ENCODE results near the gene ZNF639.

The ZNF639 gene

DNA sequence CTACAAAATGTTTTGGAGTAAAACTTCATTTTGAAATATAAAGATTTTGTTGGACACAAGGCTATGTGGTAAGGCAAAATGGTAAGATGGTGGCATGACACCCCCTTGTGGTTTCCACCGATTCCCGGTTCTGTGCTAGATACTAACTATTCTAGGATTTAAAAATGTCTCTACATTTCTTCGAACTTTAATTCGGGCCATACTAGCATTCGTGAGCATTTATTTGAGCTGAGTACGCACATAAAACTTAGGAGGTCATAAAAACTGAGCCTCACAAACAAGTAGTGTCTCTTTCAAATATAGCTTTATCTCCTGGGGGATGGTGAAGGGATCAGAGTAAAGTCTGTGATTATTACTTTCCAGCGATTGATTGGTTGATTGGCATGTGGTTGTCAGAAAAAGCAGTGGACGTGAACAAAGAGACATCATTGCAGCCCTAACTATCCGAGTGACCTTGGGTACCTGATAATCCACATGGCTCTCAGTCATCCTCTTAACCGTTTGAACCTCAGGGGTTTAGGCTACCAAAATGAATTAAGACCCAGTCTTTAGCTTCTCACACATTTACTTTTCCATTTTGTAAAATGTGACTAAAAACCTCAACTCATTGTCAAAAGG lies 1.1 kb upstream of the ZNF639 start:
- DNase-seq, result peak; percentile 39

DNA sequence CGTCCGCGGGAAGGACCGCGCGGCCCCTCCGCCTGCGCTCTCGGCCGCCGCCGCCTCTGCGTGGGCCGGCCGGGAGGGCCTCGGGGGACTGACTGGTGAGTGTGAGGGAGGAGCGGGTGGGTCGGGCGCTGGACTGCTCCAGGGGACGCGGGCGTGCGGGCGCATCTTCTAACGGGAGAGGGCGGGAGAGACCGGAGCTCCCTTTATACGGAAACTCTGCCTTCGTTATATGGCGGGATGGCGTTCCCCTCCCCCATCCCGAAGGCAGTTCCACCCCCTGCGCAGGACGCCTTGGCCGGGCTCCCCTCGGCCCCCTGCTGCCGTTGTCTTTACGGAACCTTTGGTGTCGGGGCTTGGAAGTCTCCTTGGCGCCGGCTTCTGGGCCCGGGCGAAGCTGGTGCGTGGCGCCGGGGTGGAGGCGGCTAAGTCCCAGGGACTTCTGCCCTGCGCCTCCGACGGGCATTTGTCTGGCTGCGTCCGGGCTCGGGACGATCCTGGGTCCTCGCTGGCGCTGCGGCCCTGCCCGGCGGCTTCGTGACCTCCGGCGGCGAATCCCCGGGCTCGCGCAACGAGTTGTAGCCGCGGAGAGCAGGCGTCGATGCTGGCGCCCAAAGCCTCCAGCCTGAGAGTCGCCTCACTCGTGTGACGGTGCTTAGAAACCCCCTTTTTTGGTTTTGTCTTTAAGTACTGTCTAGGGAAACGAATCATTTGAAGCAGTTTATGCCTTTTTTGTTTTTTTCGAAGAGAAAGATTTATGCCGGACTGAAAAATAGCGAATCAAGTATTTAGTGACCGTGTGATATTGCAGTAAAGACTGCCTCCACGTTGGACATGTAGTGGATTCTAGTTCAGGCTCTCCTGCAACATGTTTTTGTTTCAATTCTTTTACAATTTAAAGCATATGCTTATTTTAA lies 623 bp downstream of the ZNF639 start:
- peak; percentile 43 for DNase-seq

DNA sequence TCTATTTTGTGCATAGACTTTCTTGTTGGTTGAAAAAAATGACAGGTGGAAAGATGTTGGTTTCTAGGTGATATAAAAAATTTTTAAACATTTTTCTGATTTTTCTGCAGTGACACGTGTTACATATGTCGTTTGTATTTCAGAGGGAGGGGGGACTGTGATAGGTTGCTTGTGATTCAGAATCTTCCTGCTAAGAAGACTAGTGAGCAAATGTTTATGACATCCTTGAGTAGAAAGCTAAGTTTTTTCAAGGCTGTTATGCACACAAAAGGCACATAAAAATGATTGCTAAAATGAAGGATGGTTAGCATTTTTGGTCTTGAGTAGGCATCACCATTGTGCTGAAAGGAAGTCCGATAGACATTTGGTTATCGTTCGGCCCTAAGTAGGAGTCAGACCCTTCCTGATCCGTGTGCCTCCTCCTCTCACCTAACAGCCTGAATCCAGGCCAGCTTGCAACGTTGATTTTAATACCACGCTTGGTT lies 1.5 kb downstream of the ZNF639 start:
- no peak for DNase-seq

DNA sequence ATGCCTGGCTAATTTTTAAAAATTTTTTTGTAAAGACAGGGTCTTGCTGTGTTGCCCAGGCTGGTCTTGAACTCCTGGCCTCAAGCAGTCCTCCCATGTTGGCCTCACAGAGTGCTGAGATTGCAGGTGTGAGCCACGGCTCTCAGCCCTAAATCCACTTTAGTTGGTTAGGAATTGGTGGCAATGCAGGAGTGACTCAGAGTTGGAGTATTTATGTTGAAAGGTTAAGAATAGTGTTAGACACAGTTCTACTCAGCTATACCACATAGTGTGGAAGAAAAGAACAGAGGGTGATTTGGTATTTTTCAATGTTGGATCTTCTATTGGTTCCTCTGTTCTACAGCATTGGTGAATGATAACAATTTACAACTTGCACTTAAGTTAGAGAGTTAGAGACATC lies 7.6 kb downstream of the ZNF639 start:
- no peak for DNase-seq

DNA sequence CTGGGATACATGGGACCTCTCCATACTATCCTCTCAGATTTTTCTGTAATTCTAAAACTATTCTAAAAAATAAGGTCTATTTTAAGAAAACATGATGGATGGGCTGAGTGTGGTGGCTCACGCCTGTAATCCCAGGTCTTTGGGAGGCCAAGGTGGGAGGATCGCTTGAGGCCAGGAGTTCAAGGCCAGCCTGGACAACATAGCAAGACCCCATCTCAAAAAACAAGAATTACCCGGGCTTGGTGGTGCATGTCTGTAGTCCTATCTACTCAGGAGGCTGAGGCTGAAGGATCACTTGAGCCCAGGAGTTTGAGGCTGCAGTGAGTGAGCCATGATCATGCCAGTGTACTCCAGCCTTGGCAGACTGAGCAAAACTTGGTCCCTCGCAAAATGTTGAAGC lies 9.4 kb downstream of the ZNF639 start:
- no peak for DNase-seq

DNA sequence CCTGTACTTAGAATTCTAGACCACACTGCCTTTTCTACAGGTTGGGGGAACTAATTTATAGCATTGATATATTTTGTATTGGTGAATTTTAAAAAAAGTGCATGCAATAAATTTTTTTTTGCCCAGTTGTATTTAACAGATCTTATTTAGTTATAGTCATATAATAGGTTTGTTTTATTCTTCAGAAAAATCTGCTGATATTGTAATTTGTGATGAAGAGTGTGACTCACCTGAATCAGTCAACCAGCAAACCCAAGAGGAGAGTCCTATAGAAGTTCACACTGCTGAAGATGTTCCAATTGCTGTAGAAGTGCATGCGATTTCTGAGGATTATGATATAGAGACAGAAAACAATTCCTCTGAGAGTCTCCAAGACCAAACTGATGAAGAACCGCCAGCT lies 10.3 kb downstream of the ZNF639 start:
- no peak for DNase-seq

DNA sequence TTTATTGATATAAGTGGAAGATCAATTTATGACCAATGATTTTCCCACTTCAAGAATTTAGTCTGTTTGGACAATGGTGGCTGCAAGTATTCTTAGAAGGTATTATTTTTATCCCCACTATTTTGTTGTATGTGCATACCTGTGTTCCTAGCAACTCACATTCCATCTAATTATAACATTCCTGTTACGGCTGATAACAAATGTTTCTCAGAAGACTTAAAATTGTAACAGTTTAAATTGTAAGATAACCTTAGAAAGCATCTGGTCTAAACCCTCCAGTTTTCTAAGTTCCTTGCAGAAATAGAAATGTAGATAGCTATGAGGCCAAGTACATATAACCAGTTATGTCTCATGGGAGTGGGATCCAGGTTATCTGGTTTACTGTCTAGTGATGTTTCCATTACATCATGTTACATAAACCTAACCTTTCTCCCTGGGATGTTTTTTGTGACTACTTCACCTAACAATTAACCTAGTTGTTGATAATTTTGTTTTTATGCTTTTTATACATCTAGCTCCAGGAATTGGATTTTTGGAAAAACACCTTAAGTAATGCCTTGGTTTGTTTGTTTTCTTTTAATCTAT lies 13.6 kb downstream of the ZNF639 start:
- no peak for DNase-seq

DNA sequence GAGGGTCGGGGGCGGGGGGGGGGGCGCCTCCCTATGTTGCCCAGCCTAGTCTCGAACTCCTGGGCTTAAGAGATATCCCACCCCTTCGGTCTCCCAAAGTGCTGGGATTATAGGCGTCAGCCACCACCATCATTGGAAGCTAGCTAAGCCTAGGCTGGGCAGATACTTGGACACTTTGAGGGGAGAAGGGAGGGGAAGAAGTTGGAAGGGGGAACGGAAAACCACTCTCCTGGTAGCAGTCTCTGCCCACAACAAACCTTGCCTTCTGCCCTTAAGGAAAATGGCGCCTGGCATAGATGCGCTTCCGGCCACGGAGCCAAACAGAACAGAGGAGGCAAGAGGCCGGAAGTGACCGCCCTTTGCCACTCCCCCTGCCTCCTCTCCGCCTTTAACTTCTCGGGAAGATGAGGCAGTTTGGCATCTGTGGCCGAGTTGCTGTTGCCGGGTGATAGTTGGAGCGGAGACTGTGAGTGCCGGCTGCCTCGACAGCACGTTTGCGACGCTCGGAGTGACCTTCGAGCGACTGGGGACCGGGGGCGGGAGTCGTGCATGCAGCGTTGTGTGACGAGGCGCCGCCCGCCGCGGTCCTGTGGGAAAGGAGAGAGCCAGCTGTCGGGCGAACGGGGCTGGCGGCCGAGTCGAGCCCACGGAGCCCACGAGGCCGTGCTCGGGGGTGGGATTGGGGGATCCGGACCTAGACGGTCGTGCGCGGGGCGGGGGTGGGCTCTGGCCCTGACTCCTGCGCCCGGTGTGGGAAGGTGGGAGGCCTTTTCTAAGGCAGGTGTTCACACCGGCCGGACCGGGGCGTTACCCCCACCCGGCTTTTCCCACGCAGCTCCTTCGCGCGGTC lies 24.7 kb downstream of the ZNF639 start, which contains the start of gene MFN1:
Gene MFN1 (plus strand): TSS at position 365 of the 850 bp plus-strand sequence. CDS start 1,143 bp downstream, outside the sequence.
- DNase-seq, result peak; percentile 92

DNA sequence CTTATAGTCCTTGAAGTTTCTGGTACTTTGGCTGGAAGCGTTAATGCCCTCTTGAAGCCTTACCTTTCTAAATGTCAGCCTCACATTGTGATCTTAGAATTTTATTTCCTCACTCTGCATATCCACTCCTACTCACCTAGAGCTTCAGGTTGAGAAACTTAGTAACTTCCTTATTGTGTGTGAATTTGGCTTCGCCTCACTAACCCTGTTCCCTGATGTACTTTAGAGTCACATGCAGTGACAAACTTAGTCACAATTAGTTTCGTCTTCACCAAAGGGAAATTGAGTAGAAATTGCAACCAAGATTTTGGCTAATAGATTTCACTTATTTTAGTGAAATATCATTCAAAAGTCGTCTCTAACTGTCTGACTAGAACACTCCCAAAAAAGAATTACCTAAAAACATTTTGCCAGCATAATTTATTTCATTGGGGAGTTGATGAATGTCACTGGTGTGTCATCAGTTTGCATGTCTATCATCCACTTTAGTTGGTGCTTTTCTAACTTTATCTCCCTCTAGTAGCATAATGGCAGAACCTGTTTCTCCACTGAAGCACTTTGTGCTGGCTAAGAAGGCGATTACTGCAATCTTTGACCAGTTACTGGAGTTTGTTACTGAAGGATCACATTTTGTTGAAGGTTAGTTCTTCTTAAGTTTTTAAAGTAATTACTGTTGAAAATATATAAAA lies 25.6 kb downstream of the ZNF639 start:
- peak; percentile 14 for DNase-seq

DNA sequence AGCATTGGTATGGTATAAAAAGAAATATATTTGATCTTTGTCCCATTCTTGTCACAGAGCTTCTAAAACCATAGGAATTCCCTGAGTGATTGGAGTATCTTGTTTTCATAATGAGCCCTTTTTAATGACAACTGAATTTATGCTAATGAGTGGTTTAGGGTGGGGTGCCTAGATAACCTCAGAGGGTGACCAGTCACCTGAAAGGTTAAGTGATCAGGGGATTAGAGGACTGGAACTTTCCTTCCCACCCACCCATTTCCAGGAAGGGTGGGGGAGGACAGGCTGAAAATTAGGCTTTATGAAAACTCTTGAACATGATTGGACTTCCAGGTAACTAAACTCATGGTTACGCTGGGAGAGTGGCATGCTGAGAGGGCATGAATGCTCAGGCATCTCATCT lies 33.2 kb downstream of the ZNF639 start:
- no peak for DNase-seq

DNA sequence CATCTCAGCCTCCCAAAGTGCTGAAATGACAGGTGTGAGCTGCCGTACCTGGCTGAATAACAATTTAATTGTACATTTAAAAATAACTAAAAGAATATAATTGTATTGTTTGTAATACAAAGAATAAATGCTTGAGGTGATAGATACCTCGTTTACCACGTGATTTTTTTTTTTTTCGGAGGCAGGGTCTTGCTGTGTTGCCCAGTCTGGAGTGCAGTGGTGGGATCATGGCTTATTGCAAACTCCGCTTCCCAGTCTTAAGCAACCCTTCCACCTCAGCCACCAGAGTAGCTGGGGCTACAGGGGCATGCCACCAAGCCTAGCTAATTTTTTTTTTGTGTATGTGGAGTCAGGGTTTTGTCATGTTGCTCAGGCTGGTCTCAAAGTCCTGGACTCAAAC lies 40.5 kb downstream of the ZNF639 start:
- DNase-seq, result no peak

DNA sequence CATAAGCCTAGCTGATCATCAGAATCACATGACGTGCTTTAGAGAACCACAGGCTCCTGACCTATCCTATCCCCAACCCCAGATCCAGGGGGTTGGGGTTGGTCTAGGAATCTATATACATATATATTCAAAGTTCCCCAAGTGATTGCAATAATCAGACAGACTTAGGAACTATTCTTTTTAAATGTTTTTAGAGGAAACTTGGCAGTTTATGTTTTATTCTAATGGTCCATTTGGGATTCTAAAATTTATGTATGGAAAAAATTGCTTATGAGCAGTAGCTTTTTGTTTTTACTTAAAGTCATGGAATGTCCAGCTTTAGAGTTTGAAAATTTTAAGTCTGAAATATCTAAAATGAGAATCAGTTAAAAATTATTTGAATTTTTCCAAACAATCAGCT lies 46.8 kb downstream of the ZNF639 start:
- DNase-seq, result no peak

DNA sequence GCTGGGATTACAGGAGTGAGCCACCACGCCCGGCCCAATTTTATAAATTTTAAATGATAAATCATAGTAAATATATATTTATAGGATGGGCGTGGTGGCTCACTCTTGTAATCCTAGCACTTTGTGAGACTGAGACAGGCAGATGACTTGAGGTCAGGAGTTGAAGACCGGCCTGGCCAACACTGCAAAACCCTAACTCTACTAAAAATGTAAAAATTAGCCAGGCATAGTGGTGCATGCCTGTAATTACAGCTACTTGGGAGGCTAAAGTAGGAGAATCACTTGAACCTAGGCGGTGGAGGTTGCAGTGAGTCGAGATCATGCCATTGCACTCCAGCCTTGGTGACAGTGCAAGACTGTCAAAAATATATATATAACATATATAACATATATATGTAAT lies 51.1 kb downstream of the ZNF639 start:
- no peak for DNase-seq

DNA sequence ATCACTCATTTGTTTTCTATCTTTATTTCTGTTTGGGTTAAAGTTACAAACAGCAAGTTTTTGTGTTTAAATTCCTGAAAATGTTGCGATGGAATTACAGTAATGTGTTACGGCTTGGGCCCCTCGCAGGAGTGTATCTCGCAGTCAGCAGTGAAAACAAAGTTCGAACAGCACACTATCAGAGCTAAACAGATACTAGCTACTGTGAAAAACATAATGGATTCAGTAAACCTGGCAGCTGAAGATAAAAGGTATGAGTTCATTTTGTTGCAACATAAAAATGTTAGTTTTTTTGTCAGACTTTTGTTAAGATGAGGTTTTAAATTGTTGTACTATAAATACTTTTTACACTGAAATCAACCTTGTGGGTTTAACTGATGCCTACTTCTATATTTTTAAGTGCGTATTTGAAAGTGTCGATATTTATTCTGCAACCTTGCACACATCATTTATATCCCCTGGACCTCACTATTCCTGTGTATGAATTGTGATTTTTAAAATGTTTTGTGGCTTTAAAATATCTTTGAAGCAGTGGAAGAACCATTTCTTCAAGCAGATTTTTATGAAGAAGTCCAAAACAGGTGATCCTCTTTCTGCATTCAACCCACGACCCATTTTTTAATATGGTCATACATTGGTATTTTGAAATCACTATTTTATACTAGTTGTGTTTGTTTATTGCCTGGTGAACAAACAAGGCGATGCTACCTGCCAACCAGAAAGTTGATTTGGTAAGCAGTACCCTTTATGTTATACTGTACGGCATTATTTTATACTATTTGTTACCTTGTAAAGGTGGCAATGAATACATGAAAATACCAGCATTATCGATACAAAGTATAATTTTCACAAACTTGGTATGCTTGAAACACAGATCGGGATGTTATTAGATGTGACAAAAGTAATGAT lies 52.5 kb downstream of the ZNF639 start:
- DNase-seq, result no peak

DNA sequence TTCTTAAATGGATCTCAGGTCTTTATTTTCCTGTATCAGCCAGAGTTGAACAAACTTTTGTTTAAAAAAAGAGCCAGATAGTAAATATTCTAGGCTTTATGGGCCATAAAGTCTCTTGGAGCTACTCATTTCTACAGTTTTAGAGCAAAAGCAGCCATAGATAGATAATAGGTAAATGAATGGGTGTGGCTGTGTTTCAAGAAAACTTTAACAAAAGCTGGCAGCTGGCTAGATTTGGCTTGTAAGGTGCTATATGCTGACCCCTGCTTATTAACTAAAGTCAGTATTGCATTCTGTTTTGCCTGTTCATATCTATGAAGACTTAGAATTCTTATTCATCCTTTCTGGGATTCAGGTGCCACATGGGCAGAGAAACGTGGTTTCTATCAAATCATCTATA lies 53.6 kb downstream of the ZNF639 start:
- DNase-seq, result no peak

Measured in MV-4-11 (cell line).